Measurements from ENCODE around the gene AZU1.

- TF ChIP-seq CTCF (IDR thresholded peaks at IDR 0.05 in 2 of 3, conservative IDR thresholded peaks at IDR 0.05 in 1 of 3; ENCODE audit: borderline replicate concordance in 1 of 3, insufficient read depth in 1 of 3, low read depth in 2 of 3, low read length in 2 of 3), result no peak
- no peak for TF ChIP-seq JUND (IDR thresholded peaks at IDR 0.05)
- no peak for TF ChIP-seq EZH2 (IDR thresholded peaks at IDR 0.05)
These were observed 4.0 kb upstream of the AZU1 start for GRCh38 chr19:823565-824121.

Measured in HCT116 (cell line).